Neutrophil (primary cell): ENCODE measurements around the gene MORN3.

Experiments used
- H3K27ac ChIP-seq: fragments of 200-600 bp; sonication (generic); 2 replicates; pipeline ENCODE4 v1.5.1; 2016; ENCODE audit warnings: mild to moderate bottlenecking, moderate library complexity
- H3K27me3 ChIP-seq: fragments of 200-600 bp; sonication (generic); 2 replicates; pipeline ENCODE4 v1.6.0; 2016; ENCODE audit warnings: mild to moderate bottlenecking
- H3K36me3 ChIP-seq: fragments of 200-600 bp; sonication (generic); 2 replicates; pipeline ENCODE4 v1.5.1; 2017
- H3K4me1 ChIP-seq, 2 experiments: fragments of 200-600 bp in 1 of 2; sonication (generic) in 1 of 2; 1 replicate in 1 of 2; 2 replicates in 1 of 2; pipeline versions ENCODE4 v1.5.1 to v1.6.1; 2013 to 2016; ENCODE audit warnings: low read depth in 1 of 2, low read length in 1 of 2, mild to moderate bottlenecking in 1 of 2, moderate library complexity in 1 of 2; ENCODE audit not compliant: control insufficient read depth in 1 of 2, insufficient read depth in 1 of 2
- H3K4me3 ChIP-seq, 2 experiments: fragments of 200-600 bp in 1 of 2; sonication (generic) in 1 of 2; 1 replicate in 1 of 2; 2 replicates in 1 of 2; pipeline ENCODE4 v1.5.1; 2013 to 2016; ENCODE audit warnings: low read depth in 1 of 2, low read length in 1 of 2, mild to moderate bottlenecking in 1 of 2, moderate library complexity in 1 of 2
- H3K9me3 ChIP-seq: fragments of 200-600 bp; sonication (generic); 2 replicates; pipeline ENCODE4 v1.5.1; 2016
- CTCF ChIP-seq: fragments of 200-600 bp; sonication (generic); IDR thresholded peaks from 2 replicates; pipeline ENCODE4 v1.5.1; 2016; ENCODE audit warnings: antibody characterized with exemption

Gene MORN3

DNA sequence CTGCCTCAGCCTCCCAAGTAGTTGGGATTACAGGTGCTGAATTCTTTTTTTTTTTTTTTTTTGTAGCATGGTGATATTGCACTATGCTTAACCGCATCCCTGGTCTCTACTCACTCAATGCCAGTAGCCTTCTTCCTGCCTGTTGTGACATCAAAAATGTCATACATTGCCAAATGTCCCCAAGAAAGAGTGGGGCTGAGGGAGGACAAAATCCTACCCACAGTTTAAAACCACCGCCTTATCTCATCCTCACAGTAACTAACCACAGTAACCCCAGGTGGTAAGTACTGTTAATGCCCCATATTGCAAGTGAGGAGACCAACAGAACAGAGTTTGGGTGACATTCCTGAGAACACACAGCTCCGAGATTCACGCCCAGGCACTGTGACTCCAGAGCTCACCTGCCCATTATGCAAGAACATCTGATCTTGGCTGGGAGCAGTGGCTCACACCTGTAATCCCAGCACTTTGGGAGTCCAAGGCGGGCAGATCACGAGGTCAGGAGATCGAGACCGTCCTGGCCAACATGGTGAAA, 19.6 kb downstream of the MORN3 start:
- H3K4me1 ChIP-seq: peaks cover 36 to 48% of the 10 kb centered on the region in 2 experiments

GRCh38 chr12:121649322-121649721, 20.1 kb downstream of the MORN3 start:
- Histone ChIP-seq H3K9me3 (no peaks in the 10 kb centered on the region), H3K4me1 (peaks cover 36 to 45% of the 10 kb centered on the region in 2 experiments), H3K4me3 (peak overlapping the region; percentile 6 to 32), H3K27me3 (no peaks in the 10 kb centered on the region), H3K27ac (peak overlapping the region; percentile 80), H3K36me3 (no peaks in the 10 kb centered on the region)
- no peak for TF ChIP-seq CTCF

More for the DNA sequence above, 19.6 kb downstream of the MORN3 start:
- H3K4me3 ChIP-seq: peak overlapping the region; percentile 6 to 32
- peak; percentile 28 for TF ChIP-seq CTCF
- no peaks in the 10 kb centered on the region for H3K36me3 ChIP-seq
- H3K9me3 ChIP-seq: no peaks in the 10 kb centered on the region
- no peaks in the 10 kb centered on the region for H3K27me3 ChIP-seq
- peak overlapping the region; percentile 80 for H3K27ac ChIP-seq

DNA sequence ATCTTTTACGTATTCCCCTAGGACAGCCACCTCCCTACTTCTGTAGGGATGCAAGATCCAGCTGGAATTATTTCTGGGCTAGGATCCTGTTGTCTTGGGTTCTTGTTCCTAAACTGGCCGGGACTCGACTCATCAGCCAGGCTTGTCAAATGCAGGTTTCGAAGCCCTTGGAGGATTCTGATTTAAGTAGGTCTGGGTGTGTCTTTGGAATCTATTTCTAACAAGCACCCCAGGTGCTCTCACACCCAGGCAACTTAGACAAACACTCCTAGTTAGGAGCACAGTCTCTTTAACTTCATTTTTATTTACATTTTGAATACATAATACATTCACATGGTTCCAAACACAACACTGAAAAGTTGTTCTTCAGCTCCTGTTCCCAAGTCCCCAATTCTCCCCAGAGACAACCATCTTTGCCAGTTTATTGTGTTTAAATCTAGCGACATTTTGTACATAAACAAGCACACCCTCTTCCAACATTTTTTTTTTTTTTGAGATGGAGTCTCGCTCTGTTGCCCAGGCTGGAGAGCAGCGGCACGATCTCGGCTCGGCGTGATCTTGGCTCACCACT, 20.9 kb downstream of the MORN3 start:
- H3K4me1 ChIP-seq: peaks cover 36 to 40% of the 10 kb centered on the region in 2 experiments
- peaks cover 2% of the 10 kb centered on the region for H3K36me3 ChIP-seq
- no peak for TF ChIP-seq CTCF
- no peaks in the 10 kb centered on the region for H3K9me3 ChIP-seq
- H3K27me3 ChIP-seq: no peaks in the 10 kb centered on the region
- peak overlapping the region; percentile 80 for H3K27ac ChIP-seq
- no peak overlapping the region for H3K4me3 ChIP-seq

DNA sequence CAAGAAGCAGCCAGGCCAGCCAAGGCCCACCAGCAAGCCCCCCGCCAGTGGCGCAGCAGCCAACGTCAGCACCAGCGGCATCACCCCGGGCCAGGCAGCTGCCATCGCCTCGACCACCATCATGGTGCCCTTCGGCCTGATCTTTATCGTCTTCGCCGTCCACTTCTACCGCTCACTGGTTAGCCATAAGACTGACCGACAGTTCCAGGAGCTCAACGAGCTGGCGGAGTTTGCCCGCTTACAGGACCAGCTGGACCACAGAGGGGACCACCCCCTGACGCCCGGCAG, 28.2 kb downstream of the MORN3 start:
- H3K27ac ChIP-seq: no peak overlapping the region
- H3K36me3 ChIP-seq: peaks cover 23% of the 10 kb centered on the region
- no peak for TF ChIP-seq CTCF
- H3K27me3 ChIP-seq: no peaks in the 10 kb centered on the region
- no peak overlapping the region for H3K4me3 ChIP-seq
- H3K9me3 ChIP-seq: no peaks in the 10 kb centered on the region
- peaks cover 24 to 27% of the 10 kb centered on the region in 2 experiments for H3K4me1 ChIP-seq

DNA sequence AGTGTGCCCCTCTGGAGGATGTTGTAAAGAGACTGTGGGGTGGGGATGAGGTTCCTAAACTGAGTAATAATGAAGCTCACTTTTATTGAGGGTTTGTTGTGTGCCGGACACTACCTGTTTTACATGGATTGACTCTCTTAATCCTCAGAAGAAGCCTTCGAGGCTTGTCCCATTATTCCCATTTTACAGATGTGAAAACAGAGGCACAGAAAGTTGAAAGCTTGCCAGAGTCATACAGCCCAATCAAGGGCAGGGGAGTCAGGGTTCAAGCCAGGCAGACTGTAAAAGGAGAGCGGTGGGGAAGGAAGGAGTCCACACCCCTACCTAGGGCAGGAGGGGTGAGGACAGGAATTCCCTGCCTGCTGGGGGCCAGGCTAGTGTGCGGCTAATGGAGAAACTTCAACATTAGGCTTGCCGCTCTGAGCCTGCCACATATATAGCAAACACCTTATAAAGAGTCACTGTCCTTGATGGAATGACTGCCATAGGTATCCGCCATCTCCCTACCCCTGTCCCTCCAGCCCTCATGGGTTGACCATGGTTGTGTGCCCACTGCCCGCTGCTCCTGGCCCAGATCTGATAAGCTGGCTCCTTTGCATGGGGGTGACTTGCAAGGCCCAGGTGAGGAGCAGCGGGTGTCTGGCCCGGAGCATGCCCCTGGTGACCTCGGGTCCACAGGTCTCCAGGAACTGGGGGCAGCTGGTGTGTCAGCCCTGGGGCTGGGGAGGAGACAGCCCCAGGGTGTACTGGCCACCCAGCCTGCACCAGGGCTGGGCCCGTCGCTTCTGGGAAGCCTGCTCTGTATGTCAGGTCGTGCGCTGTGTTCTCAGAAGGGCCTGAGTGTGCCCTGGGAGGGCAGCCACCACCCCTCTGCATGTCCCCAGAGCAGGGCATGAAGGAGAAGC, 30.9 kb downstream of the MORN3 start:
- Histone ChIP-seq H3K9me3 (no peaks in the 10 kb centered on the region), H3K4me1 (peaks cover 28 to 31% of the 10 kb centered on the region in 2 experiments), H3K27me3 (no peaks in the 10 kb centered on the region), H3K27ac (peak overlapping the region; percentile 90), H3K4me3 (no peak overlapping the region), H3K36me3 (peaks cover 21% of the 10 kb centered on the region)
- no peak for TF ChIP-seq CTCF
